NCI-H2227 (cell line): ENCODE data around the gene ENTREP3.
"Not testable (repeated sequence)": the region's sequence is repeated elsewhere in the genome, so short reads cannot be mapped to it uniquely, and the experiment has no call there.

Experiments used
- DNase-seq: peaks from one replicate; lab custom pipeline; 2025; ENCODE audit not compliant: unreplicated experiment; lab: John Stamatoyannopoulos, UW

The ENTREP3 gene

DNA sequence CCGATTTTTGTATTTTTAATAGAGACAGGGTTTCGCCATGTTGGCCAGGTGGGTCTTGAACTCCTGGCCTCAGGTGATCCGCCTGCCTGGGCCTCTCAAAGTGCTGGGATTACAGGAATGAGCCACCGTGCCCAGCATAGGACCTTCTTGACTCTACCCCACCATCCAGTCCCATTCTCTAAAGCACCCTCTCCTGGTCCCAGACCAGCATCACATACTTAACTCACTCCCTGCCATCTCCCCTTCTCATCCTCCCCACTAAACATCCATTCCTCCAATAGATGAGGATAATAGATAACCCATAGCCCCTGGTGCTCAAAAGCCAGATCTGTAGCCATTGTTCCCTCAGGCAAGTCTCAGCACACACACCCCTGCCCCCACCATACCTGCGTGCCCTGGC is 2.1 kb downstream of the ENTREP3 start:
- no peak for DNase-seq

DNA sequence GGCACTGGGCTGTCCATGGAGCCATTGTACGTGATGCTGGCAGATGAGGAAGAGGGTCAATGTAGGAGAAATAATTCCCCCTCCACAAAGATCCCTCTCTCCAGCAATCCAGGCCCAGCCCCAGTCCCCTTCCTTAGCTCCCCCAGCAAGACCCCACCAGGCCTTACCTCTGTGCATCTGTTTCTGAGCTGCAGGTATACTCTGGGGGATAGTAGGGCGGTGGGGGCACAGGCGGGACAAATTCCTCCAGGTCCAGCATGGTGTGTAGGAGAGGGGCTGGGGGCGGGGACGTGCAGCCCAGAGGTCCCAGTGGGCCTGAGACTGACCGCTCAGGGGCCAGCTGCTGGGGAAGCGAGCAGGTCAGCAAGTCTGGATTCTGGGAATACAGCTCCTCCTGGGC is 3.7 kb downstream of the ENTREP3 start:
- DNase-seq, result no peak

DNA sequence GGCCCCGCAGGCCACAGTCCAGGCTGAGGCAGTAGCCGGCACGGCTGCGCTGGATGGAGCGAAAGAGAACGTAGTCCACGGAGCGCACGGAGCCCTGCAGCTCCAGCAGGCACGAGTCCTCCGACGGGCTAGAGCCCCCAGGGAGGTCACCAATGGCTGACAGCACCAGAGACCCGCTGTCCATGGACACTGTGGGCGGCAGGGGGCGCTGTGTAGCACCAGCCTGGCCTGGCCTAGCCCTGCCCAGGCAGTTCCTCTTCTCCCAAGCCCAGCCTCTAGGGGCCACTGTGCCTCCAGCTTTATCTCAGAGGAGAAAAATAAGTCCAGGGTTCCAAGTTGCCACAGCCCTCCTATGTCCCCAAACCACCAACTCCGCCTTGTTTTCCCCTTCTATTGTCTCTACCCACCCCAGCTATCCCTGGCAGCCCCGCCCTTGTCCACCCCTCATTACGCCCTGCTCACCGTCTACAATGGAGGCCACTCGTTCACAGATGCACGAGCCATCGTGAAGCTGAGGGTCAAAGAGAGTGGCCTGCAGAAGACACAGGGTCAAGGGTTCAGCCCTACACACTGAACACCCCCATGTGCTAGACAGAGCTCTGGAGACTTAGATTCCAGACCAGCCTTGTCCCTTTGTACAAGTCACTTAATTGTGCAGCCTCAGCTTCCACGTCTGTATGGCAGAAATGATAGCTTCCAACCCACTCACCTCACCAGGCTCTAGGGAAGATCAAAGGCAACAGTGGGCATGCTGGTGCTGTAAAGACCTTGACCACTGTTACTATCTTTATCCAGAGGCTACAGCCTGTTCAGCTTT is 4.4 kb downstream of the ENTREP3 start:
- peak; percentile 95 for DNase-seq

DNA sequence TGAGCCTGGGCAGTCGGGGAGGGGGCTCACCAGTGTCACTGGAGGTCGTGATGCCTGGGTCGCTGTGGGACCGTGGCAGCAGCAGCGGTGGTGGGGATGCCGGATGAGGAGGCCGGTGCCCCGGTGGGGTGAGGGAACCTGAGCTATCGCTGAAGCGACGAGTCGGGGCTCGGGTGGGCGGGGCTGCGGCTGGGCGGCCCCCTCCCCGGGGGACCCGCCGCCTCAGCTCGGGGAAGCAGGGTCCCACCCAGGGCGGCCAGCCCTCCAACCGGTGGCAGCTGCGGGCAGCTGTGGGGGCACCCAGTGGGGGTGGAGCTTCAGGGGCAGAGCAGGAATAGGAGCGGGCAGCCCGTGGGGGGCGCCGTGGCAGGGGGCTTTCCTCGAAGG is 5.0 kb downstream of the ENTREP3 start:
- DNase-seq, result no peak

DNA sequence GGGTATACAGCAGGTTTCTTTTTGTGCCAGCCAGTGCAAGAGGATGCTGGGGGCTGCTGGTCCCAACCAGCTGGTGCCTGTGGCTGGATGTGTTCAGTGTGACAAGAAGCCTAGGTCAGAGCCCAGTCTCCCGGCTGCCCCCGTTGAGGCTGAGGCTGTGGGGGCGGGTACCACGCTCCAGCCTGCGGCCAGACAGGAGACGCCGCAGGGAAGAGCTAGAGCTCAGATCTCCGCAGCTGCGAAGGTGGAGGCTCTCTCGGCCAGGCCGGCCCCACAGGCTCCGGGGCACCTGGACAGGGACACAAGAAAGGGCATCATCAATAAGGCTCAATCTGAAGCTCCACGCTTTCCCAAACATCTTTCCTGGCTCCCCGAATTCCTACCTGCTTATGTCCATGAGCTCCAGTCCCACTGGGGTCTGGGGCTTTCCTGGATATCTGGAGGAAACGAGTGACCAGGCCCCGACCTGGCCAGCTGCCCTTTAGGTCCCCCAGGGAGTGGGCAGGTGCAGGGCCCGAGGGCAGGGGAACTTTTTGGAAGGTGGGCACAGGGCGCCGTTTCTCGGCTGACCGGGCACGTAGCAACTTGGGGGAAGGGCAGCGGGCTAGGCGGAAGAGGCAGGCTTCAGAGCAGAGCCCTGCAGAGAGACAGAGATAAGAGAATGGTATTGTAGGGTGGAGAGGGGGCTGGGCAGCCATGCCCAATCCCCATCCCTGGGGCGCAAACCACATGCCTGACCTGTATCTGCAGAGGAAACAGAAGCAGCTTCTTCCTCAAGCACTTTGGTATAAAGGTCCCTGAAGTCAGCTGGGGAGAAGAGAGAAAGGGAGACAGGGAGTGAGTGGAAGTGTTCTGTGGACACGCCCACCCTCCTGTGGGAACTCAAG is 7.4 kb downstream of the ENTREP3 start:
- no peak for DNase-seq

DNA sequence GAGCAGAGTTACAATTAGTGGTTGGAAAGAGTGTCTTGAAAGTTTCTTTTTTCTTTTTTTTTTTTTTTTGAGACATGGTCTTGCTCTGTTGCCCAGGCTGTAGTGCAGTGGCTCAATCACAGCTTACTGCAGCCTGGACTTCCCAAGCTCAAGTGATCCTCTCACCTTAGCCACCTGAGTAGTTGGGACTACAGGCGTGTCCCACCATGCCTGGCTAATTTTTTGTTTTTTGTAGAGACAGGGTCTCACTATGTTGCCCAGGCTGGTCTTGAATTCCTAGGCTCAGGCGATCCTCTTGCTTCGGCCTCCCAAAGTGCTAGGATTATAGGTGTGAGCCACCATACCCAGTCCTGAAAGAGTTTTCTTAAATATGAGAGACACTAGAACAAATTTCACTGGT is 8.5 kb downstream of the ENTREP3 start:
- DNase-seq, result not testable (repeated sequence)

DNA sequence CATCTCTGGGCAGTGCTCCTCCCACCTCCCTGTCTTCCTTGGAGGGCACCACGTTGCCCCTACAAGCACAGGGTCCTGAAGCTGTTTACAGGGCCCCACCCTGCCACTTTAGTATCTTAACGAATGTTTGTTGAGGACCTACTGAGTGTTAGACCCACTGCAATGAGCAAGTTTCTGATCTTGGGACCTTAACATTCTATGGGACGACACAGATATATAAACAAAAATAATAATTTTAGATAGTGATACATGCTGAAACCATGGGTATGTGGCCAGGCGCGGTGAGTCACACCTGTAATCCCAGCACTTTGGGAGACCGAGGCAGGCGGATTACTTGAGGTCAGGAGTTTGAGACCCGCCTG is 10.1 kb downstream of the ENTREP3 start:
- no peak for DNase-seq

DNA sequence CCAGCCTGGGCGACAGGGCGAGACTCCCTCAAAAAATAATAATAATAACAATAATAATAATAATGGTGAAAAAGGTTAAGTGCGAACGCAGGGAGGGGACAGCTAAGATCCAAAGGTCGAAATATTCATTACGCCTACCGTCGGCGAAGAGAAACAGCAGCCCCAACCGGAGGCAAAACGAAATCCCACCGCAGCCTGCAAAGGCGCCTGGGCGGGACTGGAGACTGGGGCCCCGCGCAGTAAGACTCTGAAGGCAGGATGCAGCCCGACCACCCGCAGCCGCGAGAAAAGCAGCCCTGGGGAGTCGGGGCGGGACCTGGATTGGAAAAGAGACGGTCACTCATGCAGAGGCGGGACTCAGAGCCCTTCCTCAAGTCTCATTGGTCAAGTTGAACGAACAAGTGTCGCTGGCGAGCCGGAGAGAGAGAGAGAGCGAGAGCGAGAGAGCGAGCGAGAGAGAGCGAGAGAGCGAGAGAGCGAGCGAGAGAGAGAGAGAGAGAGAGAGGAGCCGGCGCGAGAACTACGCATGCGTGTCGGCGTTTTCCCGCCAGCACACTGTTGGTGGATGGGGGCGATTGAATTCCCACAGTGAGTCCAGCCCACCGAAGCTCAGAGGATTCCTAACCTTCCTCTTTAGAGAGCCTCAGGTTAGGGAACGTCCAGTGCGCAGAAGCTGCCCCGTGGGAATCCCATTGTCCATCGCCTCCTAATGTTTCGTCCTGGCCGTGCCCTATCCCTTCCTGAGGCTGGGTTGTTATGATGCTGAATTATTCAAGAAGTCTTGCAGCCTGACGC is 10.7 kb downstream of the ENTREP3 start:
- DNase-seq, result peak; percentile 99

DNA sequence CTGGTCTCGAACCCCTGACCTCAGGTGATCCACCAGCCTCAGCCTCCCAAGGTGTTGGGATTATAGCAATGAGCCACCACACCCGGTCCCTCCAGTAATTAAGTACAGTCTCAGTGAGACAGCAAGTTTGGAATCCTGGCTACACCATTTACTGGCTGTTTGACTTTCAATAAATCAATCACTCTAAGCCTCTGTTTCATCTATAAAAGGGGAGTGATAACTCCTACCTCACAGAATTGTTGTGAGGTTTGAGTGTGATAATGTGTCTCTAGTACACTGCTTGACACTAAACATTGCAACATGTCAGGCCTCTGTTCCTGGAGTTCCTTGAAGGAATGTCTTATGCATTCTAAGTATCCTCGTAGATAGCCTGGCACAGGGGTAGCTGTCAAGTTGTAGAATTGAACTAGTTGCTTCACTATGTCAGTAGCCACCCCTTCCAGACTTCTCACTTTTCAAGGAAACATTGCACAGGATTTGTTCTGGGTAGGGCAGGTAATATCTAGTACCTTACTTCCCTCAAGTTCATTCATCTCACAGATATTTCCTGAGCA is 12.4 kb downstream of the ENTREP3 start:
- no peak for DNase-seq

DNA sequence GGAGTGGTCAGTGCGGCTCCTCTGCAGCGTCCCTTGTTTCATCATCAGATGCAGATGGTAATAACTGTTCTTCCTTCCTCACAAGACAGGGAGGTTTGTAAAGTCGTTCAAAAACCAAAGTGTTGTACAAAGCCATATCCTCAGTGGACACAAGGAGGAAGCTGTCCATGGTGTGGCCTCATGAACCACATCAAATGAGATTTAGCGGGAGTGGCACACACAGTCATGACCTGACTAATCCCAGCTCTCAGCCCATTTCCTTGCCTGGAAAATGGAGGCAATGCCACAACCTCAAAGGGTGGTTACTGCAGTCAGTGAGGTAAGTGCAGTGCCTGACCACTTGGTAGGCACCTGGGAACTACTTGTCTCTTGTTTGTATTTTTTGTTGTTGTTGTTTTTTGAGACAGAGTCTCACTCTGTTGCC is 13.4 kb downstream of the ENTREP3 start:
- no peak for DNase-seq

DNA sequence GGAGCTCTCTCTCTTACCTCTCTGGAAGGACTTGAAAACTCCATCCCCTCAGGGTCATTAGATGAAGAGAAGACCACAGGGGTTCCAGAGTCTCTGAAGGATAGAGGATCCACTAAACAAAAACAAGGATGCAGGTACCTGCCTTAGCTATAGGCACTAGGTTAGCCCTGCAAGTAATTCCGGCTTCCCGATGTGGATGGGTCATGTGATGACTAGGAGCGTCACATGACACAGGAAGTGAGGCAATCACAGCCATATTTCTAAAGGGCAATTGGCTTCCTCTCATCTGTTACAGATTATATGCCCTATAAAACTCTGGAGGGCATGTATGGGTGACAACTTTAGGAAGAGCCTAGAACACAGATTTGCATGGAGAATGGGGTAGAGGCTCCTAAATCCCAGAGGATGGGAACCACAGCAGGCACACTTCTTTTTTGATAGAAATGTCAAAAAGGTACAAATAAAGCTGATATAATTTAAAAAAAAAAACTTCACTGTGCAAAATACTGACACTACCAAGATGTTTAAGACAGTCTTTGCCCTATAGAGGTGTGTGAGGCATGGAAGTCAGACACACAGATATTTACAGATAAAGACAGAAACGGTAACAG is 14.1 kb downstream of the ENTREP3 start:
- DNase-seq, result peak; percentile 86

DNA sequence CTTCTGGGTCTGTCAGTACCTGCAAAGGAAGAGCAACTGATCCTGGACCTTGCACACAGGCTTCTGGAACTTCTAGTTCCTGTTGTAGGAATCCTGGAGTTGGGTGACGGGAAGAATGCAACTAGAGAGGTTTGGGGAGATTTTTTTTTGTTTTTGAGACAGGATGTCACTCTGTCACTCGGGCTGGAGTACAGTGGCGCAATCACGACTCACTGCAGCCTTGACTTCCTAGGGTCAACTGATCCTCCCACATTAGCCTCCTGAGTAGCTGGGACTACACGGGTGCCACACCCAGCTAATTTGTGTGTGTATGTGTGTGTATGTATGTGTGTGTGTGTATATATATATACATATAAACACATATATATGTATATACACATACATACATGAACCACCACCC is 18.8 kb downstream of the ENTREP3 start:
- no peak for DNase-seq

DNA sequence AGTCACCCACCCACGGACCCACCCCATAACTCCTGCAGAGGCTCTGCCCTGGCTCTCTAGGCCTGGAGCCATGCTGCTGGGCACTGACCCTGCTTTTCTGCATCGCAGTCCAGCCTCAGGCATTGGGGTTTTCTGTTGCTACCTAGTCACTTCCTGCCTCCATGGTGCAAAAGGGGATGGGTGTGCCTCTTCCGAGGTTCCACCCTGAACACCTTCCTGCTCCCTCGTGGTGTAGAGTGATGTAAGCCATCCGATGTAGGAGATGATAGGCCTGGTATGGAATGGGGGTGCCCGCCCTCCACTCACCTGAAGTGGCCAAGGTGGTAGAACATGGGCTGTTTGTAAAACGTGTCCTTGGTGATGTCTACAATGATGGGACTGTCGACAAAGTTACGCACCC is 19.9 kb downstream of the ENTREP3 start:
- not testable (repeated sequence) for DNase-seq

DNA sequence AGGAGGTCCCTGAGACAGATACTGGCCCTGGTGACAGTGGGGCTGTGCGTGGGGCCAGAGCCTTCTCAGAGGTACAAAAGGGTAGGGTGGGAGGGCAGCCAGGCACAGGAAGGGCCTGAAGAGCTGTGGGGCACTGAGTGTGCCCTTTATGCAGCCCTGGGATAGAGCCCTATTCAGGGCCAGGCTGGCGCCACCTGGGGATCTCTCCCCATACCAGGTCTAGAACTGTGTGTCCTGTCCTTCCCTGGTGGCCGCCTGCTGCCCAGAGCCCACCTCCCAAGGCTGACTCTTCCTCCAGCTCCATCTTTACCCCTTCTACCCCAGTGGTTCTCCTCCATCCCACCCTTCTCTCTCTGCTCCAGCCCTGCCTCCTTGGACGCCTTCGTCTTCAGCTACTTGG is 21.8 kb downstream of the ENTREP3 start:
- DNase-seq, result not testable (repeated sequence)

DNA sequence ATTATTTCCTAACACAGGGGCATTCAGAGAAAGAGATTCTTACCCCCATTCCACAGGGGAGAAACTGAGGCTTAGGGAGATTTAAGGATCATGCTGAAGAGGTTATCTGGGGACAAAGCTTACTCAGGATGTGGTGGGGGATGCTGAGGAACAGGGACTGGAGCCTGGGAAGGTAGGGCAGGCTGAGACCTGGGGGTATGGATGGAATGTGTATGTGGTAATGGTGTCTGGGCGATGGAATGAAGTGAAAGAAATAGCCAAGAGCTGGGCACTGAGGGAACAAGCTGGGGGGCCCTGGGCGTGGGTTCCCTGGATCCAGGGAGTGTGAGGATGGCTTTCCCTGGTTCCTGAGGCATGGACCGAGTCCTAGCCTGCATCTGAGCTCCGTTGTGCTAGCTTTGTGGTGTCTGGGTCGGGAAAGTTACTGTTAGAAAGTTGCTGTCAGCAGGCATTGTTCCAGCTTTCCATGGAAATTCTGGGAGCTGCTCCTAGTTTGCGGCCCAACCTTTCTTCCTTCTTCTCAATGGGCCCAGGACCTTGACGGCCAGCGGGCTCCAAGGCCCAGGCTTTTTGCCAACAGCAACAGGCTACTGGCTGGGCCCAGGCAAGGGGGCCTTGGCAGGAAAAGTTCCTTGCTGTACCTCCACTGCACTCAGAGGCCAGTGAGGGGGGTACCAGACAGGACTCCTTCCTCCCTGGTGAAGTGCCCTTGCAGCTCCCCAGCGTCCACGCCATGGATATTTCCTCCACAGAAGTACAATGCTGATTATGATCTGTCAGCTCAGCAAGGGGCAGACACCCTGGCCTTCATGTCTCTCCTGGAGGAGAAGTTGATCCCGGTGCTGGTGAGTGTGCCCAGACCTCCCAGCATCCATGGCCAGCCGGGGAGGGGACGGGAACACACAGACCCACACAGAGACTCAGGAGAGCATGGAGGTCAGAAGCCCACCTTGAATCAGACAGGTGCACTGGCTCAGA is 23.0 kb downstream of the ENTREP3 start:
- not testable (repeated sequence) for DNase-seq

DNA sequence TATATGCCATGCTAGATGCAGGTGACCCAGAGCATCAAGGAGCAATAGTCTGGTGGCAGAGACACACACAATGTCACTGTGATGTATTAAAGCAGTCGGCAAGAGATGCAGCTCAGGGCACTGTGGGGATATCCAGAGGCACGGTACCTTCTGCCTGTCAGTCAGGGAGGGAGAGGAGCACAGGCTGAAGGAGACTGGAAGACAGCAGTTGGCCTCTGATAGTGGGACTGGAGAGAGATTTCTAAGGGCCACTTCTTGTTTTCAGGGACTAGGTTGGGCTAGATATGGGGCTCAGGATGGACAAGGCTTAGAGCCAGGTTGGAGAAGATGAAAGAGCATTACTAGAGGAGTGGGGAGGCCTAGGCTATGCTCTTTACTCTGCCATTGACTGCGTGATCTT is 24.0 kb downstream of the ENTREP3 start:
- DNase-seq, result not testable (repeated sequence)

DNA sequence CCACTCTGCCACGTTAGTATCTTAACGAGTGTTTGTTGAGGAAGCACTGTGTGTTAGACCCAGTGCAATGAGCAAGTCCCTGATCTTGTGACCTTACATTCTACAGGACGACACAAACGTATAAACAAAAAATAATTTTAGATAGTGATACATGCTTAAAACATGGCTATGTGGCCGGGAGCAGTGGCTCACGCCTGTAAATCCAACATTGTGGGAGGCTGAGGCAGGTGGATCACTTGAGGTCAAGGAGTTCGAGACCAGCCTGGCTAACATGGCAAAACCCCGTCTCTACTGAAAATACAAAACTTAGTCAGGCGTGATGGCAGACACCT is 27.2 kb downstream of the ENTREP3 start:
- DNase-seq, result no peak

DNA sequence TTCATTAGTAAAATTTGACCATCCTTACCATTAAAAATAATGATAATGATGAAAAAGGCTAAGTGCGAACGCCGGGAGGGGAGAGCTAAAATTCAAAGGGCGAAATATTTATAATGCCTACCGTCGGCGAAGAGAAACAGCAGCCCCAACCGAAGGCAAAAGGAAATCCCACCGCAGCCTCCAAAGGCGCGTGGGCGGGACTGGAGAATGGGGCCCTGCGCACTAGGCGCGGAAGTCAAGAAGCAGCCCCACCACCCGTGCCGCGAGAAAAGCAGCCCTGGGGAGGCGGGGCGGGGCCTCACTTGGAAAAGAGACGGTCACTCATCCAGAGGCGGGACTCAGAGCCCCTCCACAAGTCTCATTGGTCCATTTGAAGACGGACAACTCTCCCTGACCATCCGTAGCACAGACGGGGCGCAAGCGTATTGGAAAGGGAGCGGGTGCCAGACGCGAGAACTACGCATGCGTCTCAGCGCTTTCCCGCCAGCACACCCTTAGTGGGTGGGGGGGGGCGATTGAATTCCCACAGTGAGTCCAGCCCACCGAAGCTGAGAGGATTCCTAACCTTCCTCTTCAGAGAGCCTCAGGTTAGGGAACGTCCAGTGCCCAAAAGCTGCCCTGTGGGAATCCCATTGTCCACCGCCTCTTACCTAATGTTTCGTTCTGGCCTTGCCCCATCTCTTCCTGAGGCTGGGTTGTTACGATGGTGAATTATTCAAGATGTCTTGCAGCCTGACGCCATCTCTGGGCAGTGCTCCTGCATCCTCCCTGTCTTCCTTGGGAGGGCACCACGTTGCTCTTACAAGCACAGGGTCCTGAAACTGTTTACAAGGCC is 27.8 kb downstream of the ENTREP3 start:
- peak; percentile 99 for DNase-seq

DNA sequence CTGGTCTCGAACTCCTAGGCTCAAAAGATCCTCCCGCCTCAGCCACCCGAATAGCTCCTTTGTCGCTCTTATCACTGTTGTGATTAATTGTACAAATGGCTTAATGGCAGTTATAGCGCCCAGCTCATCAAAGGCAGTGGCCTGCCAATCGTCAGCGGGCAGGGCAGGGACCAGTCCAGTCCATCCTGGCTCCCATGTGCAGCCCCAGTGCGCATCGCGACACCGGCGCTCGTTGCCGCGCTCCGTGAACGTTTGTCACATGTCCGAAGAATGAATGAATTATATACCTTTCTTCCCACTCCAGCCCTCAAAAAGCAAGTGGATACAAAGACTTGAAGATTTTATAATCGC is 28.4 kb downstream of the ENTREP3 start:
- peak; percentile 80 for DNase-seq
